GM12873 (cell line): ENCODE measurements around the gene PTPRN2.

Experiments used
- CTCF ChIP-seq: IDR thresholded peaks from 2 replicates; pipeline ENCODE4 v1.5.1; 2012; ENCODE audit warnings: low read depth, mild to moderate bottlenecking, moderate library complexity, low read length, control low read depth; ENCODE audit not compliant: insufficient read depth; ENCODE audit errors: missing control alignments

Gene PTPRN2

GRCh38 chr7:158028971-158029370 lies 558.7 kb downstream of the PTPRN2 start:
- no peak for TF ChIP-seq CTCF

DNA sequence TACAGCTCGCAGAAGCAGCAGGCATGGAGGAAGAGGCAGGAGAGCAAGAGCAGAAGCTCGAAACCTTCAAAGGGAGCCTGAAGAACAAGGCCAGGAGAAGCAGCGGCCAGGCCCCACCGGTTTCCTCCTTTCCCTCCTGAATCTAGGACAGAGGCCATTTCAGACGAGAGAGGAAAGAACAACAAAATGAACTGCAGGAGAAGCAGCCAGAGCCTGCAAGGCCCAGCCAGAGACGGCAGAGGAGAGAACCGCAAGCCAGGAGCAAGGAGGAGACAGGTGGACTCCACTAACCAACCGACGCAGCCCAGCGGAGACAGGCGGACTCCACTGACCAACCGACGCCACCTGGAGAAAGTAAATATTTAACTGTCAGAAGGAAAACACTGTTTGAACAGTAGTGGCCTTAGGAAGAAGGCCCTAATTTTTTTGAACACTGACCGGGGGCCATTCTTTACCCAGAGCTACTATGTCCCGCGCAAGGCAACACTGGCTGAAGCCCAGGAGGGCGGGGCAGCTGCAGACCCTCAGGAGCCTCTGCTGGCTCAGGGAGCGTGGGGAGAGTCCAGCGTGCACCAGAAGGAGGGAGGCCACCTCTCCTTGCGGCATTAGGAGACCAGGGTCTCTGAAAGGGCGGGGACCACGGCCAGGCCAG lies 559.2 kb downstream of the PTPRN2 start:
- TF ChIP-seq CTCF: no peak

- TF ChIP-seq CTCF: no peak
Measured at GRCh38 chr7:158027646-158028045, 560.0 kb downstream of the PTPRN2 start.

- no peak for TF ChIP-seq CTCF
Measured at GRCh38 chr7:158026636-158027265, 560.9 kb downstream of the PTPRN2 start.

DNA sequence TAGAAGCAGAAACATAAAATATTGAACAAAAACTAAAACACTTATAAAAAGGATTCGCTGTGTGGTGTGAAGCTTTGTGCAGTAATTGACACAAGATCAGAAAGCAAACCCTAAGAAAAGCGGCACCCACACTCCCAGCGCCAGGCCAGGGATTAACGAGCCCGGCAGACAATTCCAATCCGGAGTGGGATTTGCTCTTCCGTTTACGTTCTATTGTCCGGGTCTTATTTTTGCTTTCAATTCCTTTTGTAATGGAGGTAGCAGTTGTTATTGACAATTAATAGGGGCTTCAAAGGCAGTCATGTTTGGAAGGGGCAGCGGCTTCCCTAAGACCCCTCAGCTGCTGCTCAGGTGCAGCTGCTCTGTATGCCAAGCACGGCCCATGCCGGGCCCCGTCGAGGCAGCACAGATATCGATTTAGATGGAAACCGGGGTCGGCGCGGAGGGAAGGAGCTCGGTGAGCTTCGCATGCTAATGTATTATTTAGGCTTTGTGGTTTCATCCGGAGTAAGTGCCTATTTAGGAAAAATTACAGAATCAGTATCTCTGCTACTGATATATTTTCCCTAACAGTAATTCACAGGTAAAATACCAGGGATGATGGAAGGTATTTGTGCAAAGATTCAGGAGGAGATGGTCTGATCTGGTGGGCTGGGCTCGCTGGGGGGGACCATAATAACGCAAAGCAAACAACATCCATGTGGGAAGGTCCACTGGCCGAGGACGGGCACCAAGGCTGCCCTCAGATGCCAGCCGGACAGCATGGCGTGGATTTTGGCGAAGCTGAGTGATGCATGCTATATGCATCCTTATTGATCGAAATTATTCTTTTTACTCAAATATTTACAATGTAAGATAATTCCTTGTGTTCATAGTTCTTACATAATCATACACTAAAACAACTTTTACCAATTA lies 561.7 kb downstream of the PTPRN2 start:
- no peak for TF ChIP-seq CTCF

DNA sequence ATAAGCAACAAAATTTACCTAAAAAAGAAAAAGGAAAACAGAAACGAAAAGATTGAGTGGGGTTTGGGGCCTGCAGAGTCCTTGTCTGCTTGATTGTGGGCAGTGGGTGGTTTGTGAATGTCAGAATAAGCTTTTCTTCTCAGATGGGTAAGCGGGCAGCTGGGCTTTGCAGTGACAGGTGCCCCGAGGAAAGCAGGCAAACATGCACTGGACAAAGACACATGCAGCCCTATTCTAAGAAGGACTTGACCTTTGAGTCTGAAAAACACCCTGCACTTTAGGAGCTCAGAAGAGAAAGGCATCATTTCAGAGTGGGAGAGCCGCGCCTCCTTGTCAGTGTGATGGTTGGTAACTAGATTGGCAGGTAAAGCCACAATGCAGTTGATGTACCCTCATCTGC lies 562.7 kb downstream of the PTPRN2 start:
- no peak for TF ChIP-seq CTCF

GRCh38 chr7:158024351-158024715 lies 563.3 kb downstream of the PTPRN2 start:
- no peak for TF ChIP-seq CTCF
